ENCODE results near the gene CBX4.

DNA sequence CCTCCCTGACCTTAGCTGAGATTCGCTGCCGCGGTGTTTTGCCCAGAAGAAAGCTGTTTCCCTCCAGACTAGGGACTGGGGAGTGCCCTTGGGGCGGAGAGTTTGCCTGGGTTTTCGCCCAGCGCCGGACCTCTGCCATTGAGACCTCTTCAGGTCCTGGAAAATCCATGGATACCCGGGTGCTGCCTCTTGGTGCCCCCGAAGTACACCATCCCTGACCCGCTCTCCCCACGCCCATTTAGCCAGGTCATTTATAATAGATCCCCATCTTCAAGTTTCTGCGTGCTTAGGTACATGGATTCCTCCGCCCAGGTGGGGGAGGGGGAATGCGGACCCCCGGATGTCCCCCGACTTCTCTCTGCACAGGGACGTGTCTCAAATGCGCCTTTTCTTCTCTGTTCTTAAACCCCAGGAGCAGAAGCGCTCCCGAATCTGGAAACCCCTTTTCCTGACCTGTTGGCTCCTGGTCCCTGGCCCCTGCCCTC lies 27.3 kb downstream of the CBX4 start:
- no peak for TF ChIP-seq POLR2A (IDR thresholded peaks at IDR 0.05)
- TF ChIP-seq, protein P1, sequence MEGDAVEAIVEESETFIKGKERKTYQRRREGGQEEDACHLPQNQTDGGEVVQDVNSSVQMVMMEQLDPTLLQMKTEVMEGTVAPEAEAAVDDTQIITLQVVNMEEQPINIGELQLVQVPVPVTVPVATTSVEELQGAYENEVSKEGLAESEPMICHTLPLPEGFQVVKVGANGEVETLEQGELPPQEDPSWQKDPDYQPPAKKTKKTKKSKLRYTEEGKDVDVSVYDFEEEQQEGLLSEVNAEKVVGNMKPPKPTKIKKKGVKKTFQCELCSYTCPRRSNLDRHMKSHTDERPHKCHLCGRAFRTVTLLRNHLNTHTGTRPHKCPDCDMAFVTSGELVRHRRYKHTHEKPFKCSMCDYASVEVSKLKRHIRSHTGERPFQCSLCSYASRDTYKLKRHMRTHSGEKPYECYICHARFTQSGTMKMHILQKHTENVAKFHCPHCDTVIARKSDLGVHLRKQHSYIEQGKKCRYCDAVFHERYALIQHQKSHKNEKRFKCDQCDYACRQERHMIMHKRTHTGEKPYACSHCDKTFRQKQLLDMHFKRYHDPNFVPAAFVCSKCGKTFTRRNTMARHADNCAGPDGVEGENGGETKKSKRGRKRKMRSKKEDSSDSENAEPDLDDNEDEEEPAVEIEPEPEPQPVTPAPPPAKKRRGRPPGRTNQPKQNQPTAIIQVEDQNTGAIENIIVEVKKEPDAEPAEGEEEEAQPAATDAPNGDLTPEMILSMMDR (IDR thresholded peaks at IDR 0.05) = no peak
